ENCODE data around the gene TAS1R1.

The TAS1R1 gene

DNA sequence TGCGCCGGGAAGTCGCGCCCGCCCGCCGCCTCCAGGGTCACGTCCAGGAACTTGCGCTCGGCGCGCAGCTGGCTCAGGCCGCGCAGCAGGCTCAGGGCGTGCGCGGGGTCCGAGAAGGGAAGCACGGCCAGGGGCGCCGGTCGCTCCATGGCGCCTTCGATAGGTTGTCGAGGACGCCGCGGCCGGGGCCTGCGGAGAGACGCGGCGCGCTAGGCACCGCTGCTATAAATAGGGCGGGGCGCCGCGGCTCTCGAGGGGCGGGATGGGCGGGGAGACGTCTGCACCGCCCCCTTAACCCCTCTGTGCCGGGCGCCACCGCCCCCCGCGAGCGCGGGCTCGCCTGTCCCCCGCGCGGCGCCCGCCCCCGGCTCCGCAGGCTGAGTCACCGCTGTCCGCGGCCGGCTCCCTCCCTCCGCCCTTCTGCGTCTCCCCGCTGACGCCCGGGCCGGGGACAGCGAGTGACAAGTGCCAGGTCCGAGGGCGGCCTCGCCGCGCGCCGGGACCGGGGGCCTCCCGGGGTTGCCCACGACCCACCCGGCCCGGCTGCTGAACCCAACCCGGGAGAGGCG lies 47.6 kb downstream of the TAS1R1 start, which contains the start of gene KLHL21:
KLHL21 (minus strand) TSS at position 201 of the 569 bp plus-strand sequence; CDS start at position 149, 52 bp downstream.
- Histone ChIP-seq H3F3A (ENCODE audit: insufficient read depth) (peaks cover 10% of the 10 kb centered on the region; the same call in 1 of the 2 replicates), H3K36me3 (ENCODE audit: low read length) (no peaks in the 10 kb centered on the region), H3K79me2 (ENCODE audit: insufficient read depth, low read length) (no peaks in the 10 kb centered on the region), H3K9ac (ENCODE audit: low read length) (peak within 1 kb of the TSS; percentile 63), H3K27ac (ENCODE audit: low read depth, low read length) (no peak within 1 kb of the TSS), H3K4me3 (ENCODE audit: insufficient read depth, low read length, poor library complexity, severe bottlenecking) (peak within 1 kb of the TSS; percentile 56), H4K20me1 (ENCODE audit: low read depth, low read length) (no peaks in the 10 kb centered on the region), H3K9me2 (replicated peaks; ENCODE audit: insufficient read depth, low read length) (no peaks in the 10 kb centered on the region), H3K27me3 (ENCODE audit: low read length) (no peaks in the 10 kb centered on the region), H3K9me3 (ENCODE audit: insufficient read depth, low read length) (no peaks in the 10 kb centered on the region), H3K4me2 (ENCODE audit: low read depth, low read length, poor library complexity, severe bottlenecking) (peak within 1 kb of the TSS; percentile 80), H2AFZ (ENCODE audit: low read depth, low read length, severe bottlenecking) (peak within 1 kb of the TSS; percentile 93)
- TF ChIP-seq, protein P1, sequence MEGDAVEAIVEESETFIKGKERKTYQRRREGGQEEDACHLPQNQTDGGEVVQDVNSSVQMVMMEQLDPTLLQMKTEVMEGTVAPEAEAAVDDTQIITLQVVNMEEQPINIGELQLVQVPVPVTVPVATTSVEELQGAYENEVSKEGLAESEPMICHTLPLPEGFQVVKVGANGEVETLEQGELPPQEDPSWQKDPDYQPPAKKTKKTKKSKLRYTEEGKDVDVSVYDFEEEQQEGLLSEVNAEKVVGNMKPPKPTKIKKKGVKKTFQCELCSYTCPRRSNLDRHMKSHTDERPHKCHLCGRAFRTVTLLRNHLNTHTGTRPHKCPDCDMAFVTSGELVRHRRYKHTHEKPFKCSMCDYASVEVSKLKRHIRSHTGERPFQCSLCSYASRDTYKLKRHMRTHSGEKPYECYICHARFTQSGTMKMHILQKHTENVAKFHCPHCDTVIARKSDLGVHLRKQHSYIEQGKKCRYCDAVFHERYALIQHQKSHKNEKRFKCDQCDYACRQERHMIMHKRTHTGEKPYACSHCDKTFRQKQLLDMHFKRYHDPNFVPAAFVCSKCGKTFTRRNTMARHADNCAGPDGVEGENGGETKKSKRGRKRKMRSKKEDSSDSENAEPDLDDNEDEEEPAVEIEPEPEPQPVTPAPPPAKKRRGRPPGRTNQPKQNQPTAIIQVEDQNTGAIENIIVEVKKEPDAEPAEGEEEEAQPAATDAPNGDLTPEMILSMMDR (IDR thresholded peaks at IDR 0.05; ENCODE audit: insufficient read depth, low read length, poor library complexity, severe bottlenecking), result no peak
- TF ChIP-seq EZH2phosphoT487 (conservative IDR thresholded peaks at IDR 0.05; ENCODE audit: low read length), result no peak

GRCh38 chr1:6603238-6603914 lies 48.3 kb downstream of the TAS1R1 start:
- Histone ChIP-seq H2AFZ (ENCODE audit: low read depth, low read length, severe bottlenecking) (peak overlapping the region; percentile 76), H3F3A (ENCODE audit: insufficient read depth) (peaks cover 10% of the 10 kb centered on the region; the same call in 1 of the 2 replicates), H3K9me2 (replicated peaks; ENCODE audit: insufficient read depth, low read length) (no peaks in the 10 kb centered on the region), H3K9me3 (ENCODE audit: insufficient read depth, low read length) (no peaks in the 10 kb centered on the region), H3K79me2 (ENCODE audit: insufficient read depth, low read length) (no peaks in the 10 kb centered on the region), H3K4me3 (ENCODE audit: insufficient read depth, low read length, poor library complexity, severe bottlenecking) (peak overlapping the region; percentile 56), H4K20me1 (ENCODE audit: low read depth, low read length) (no peaks in the 10 kb centered on the region), H3K9ac (ENCODE audit: low read length) (peak overlapping the region; percentile 63), H3K4me2 (ENCODE audit: low read depth, low read length, poor library complexity, severe bottlenecking) (peak overlapping the region; percentile 80), H3K27me3 (ENCODE audit: low read length) (no peaks in the 10 kb centered on the region), H3K36me3 (ENCODE audit: low read length) (no peaks in the 10 kb centered on the region), H3K27ac (ENCODE audit: low read depth, low read length) (no peak overlapping the region)
- TF ChIP-seq, protein P1 (IDR thresholded peaks at IDR 0.05; ENCODE audit: insufficient read depth, low read length, poor library complexity, severe bottlenecking), result no peak
- TF ChIP-seq EZH2phosphoT487 (conservative IDR thresholded peaks at IDR 0.05; ENCODE audit: low read length), result no peak

DNA sequence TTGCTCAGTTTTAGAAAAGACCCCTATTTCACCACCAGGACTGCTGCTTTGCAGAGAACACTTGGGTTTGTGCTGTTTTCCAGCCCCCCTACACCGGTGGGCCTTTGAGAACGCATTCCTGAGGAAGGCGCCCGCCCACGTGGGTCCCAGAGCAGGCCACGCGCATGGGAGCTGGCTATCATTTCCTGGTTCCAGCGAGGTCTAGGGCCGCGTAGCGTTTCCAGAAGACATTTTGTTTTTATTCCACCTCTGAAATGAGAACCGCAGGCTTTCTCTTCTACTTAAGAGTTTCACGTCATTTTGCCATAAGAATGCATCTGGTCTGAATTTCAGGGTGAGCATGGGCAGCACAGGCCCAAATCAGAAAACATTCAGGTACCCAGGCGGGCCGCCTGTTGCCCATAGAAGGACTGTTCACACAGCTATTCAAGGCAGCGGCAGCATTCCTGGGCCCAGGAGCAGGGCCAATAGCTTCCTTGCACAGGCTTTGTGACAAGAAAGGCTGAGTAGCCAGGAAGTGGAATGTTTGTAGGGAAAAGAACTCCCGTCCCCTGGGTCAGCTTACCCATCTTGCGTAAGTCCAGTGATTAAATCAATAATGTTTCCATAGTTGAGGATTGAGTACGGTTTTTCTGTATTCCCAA lies 48.9 kb downstream of the TAS1R1 start:
- H3K4me3 ChIP-seq (ENCODE audit: insufficient read depth, low read length, poor library complexity, severe bottlenecking), result no peak overlapping the region
- TF ChIP-seq, protein P1 (IDR thresholded peaks at IDR 0.05; ENCODE audit: insufficient read depth, low read length, poor library complexity, severe bottlenecking), result no peak
- TF ChIP-seq EZH2phosphoT487 (conservative IDR thresholded peaks at IDR 0.05; ENCODE audit: low read length), result no peak
- no peaks in the 10 kb centered on the region for H3K27me3 ChIP-seq (ENCODE audit: low read length)
- H3K27ac ChIP-seq (ENCODE audit: low read depth, low read length), result no peak overlapping the region
- H3K9me3 ChIP-seq (ENCODE audit: insufficient read depth, low read length), result no peaks in the 10 kb centered on the region
- no peaks in the 10 kb centered on the region for H3K9me2 ChIP-seq (replicated peaks; ENCODE audit: insufficient read depth, low read length)
- H3K36me3 ChIP-seq (ENCODE audit: low read length), result no peaks in the 10 kb centered on the region
- no peak overlapping the region for H3K9ac ChIP-seq (ENCODE audit: low read length)
- H2AFZ ChIP-seq (ENCODE audit: low read depth, low read length, severe bottlenecking), result no peak overlapping the region
- H3K79me2 ChIP-seq (ENCODE audit: insufficient read depth, low read length), result no peaks in the 10 kb centered on the region
- H3F3A ChIP-seq (ENCODE audit: insufficient read depth), result peaks cover 10% of the 10 kb centered on the region; the same call in 1 of the 2 replicates
- H3K4me2 ChIP-seq (ENCODE audit: low read depth, low read length, poor library complexity, severe bottlenecking), result no peak overlapping the region
- no peaks in the 10 kb centered on the region for H4K20me1 ChIP-seq (ENCODE audit: low read depth, low read length)
